Thoracic aorta (tissue), 2 donors: ENCODE data around the gene DERA. TPM values are rescaled to one million over a fixed set of nuclear protein-coding genes. Genes with fewer than 3 reads are reported as not detected.

ENCODE experiments used
- ATAC-seq: fragments of 150-250 bp; one replicate; pipeline ENCODE4 v1.8.0; 2017; ENCODE audit warnings: low read depth; ENCODE audit not compliant: insufficient number of reproducible peaks, low FRiP score
- DNase-seq: peaks from one replicate; pipeline ENCODE4 v3.0.0-alpha.2; 2020; ENCODE audit warnings: low spot score
- H3K27ac ChIP-seq, 2 donors: fragments of 200-600 bp; sonication (generic); 1 replicate in 1 of 2; 2 replicates in 1 of 2; pipeline ENCODE4 v1.5.1; 2016; ENCODE audit warnings: mild to moderate bottlenecking in 2 of 2, moderate library complexity in 2 of 2
- H3K27me3 ChIP-seq: fragments of 200-600 bp; sonication (generic); replicated peaks from 2 replicates; pipeline ENCODE4 v1.6.0; 2016; ENCODE audit warnings: mild to moderate bottlenecking; ENCODE audit not compliant: insufficient read depth
- H3K36me3 ChIP-seq: fragments of 200-600 bp; sonication (generic); one replicate; pipeline ENCODE4 v1.5.1; 2016
- H3K4me1 ChIP-seq, 2 donors: fragments of 200-600 bp; sonication (generic); 1 replicate in 1 of 2; 2 replicates in 1 of 2; pipeline versions ENCODE4 v1.5.1 to v1.6.0; 2016; ENCODE audit warnings: low read depth in 2 of 2, mild to moderate bottlenecking in 1 of 2; ENCODE audit not compliant: control insufficient read depth in 1 of 2
- H3K4me3 ChIP-seq: fragments of 200-600 bp; sonication (generic); 2 replicates; pipeline ENCODE4 v1.5.1; 2016; ENCODE audit warnings: mild to moderate bottlenecking
- H3K9me3 ChIP-seq: fragments of 200-600 bp; sonication (generic); 2 replicates; pipeline ENCODE4 v1.5.1; 2016
- total RNA-seq, 2 donors: library from RNA; depleted of rRNA; stranded (reverse); fragments of >200 nt; gene quantifications; one replicate each; pipeline versions ENCODE4 v1.1.0 to v1.2.3, GENCODE V29; 2016
- TF ChIP-seq, protein P1 (sequence below): fragments of 200-600 bp; sonication (generic); IDR thresholded peaks from one replicate; pipeline ENCODE4 v1.5.1; 2019; ENCODE audit warnings: antibody characterized with exemption

Gene DERA
- total RNA-seq, 2 donors from 2014 or later = 25.5 to 47.4 TPM

GRCh38 chr12:16016748-16017147, 105.6 kb downstream of the DERA start:
- DNase-seq = no peak
- H3K27ac ChIP-seq = no peak overlapping the region
- H3K27me3 ChIP-seq = no peaks in the 10 kb centered on the region
- peaks cover 2 to 3% of the 10 kb centered on the region in 2 donors for H3K4me1 ChIP-seq
- TF ChIP-seq, protein P1, sequence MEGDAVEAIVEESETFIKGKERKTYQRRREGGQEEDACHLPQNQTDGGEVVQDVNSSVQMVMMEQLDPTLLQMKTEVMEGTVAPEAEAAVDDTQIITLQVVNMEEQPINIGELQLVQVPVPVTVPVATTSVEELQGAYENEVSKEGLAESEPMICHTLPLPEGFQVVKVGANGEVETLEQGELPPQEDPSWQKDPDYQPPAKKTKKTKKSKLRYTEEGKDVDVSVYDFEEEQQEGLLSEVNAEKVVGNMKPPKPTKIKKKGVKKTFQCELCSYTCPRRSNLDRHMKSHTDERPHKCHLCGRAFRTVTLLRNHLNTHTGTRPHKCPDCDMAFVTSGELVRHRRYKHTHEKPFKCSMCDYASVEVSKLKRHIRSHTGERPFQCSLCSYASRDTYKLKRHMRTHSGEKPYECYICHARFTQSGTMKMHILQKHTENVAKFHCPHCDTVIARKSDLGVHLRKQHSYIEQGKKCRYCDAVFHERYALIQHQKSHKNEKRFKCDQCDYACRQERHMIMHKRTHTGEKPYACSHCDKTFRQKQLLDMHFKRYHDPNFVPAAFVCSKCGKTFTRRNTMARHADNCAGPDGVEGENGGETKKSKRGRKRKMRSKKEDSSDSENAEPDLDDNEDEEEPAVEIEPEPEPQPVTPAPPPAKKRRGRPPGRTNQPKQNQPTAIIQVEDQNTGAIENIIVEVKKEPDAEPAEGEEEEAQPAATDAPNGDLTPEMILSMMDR = no peak
- ATAC-seq = no peak
- H3K9me3 ChIP-seq = no peaks in the 10 kb centered on the region
- H3K4me3 ChIP-seq = no peak overlapping the region
- H3K36me3 ChIP-seq = no peaks in the 10 kb centered on the region

DNA sequence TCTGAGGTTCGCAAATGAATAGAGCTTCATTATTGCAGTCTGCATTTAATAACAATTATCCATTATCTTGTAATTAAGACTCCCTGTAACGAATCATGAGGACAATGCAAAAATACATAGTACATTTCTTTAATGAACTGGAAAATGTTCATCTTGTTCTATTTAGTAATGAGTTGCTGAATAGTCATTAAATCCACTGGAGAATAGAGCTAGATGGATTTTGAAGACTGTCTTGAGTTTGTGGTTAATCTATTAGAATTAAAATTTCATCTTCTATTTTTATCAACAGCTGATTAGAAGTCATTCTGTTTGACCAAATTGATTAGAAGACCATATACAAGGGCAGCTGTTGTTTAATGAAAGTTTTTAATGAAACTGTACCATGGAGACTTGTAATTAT, 107.2 kb downstream of the DERA start:
- H3K27me3 ChIP-seq = no peaks in the 10 kb centered on the region
- no peaks in the 10 kb centered on the region for H3K9me3 ChIP-seq
- no peak overlapping the region for H3K4me3 ChIP-seq
- H3K36me3 ChIP-seq = no peaks in the 10 kb centered on the region
- ATAC-seq = no peak
- DNase-seq = no peak
- H3K4me1 ChIP-seq = no peaks in the 10 kb centered on the region
- TF ChIP-seq, protein P1 = no peak
- no peak overlapping the region for H3K27ac ChIP-seq

DNA sequence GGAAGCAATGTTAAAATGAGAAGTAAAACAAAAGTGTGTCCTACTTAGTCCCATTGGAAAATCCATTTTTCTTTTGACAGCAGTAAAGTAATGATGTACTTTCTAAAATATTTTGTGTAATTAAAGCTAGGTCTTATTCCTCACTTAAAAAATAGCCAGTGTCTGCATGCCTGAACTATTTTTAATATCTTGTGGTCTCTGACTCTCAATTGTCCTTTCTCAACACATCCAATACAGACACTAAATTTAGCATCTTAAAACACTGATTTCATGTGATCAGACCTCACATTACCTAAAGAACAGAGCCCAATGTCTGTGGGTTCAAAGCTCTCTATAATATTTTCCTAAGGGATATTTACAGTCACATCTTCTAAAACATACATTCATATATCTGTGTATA, 108.0 kb downstream of the DERA start:
- Histone ChIP-seq H3K27me3 (no peaks in the 10 kb centered on the region), H3K4me1 (no peaks in the 10 kb centered on the region), H3K36me3 (no peaks in the 10 kb centered on the region), H3K9me3 (no peaks in the 10 kb centered on the region), H3K27ac (no peak overlapping the region), H3K4me3 (no peak overlapping the region)
- TF ChIP-seq, protein P1 = no peak
- ATAC-seq (no peak), DNase-seq (no peak)

- no peak overlapping the region for H3K27ac ChIP-seq
- no peaks in the 10 kb centered on the region for H3K4me1 ChIP-seq
- TF ChIP-seq, protein P1 = no peak
- H3K27me3 ChIP-seq = no peaks in the 10 kb centered on the region
- H3K36me3 ChIP-seq = no peaks in the 10 kb centered on the region
- no peaks in the 10 kb centered on the region for H3K9me3 ChIP-seq
- DNase-seq = no peak
- ATAC-seq = no peak
- no peak overlapping the region for H3K4me3 ChIP-seq
These were observed 108.9 kb downstream of the DERA start for GRCh38 chr12:16020031-16020430.

DNA sequence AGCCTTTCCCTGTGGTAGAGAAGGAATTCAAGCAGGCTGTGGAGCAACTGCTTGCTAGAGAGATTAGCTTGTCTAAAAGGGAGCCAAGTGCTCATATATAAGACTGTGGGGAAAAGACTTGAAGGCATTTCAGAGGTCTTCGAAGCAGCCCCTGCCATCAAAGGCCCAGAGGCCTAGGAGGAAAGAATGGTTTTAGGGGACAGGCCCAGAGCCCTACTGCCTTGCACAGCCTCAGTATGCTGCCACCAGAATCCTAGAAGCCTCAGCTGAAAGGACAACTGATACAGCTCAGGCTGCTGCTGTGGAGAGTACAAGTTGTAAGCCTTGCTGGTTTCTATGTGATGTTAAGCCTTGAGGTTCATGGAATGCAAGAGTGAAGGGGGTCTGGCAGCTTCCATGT, 109.9 kb downstream of the DERA start:
- ATAC-seq (no peak), DNase-seq (no peak)
- Histone ChIP-seq H3K27ac (no peak overlapping the region), H3K4me3 (no peak overlapping the region), H3K4me1 (no peaks in the 10 kb centered on the region), H3K36me3 (no peaks in the 10 kb centered on the region), H3K9me3 (no peaks in the 10 kb centered on the region), H3K27me3 (no peaks in the 10 kb centered on the region)
- TF ChIP-seq, protein P1 = no peak
